Right lobe of liver (tissue), 4 donors: ENCODE measurements around the gene HBZ.

Source experiments
- CTCF ChIP-seq, 4 donors: fragments of 200-600 bp in 3 of 4; fragments of 450-650 bp in 1 of 4; IDR thresholded peaks; one replicate each; pipeline versions ENCODE4 v1.5.1 to v1.8.0; 2016 to 2022; ENCODE audit warnings: antibody characterized with exemption in 4 of 4, mild to moderate bottlenecking in 2 of 4
- POLR2A ChIP-seq: fragments of 450-650 bp; IDR thresholded peaks from one replicate; pipeline ENCODE4 v1.6.1; 2017; ENCODE audit warnings: antibody characterized with exemption, mild to moderate bottlenecking
- donor health status: DM: no; HTN: no; CAD: no.
- donor health status: DM: no; HTN: no; CAD: no.
- donor health status: DM: no; HTN: yes; CAD: no.

- no peak for TF ChIP-seq POLR2A
- TF ChIP-seq CTCF (IDR thresholded peaks at IDR 0.05): no peak
These were observed 40.2 kb downstream of the HBZ start for GRCh38 chr16:192686-193085.
